ENCODE data around the gene WDR88.
A peak's percentile ranks its signal among the peaks of the same experiment; 100 is the strongest.

The WDR88 gene

GRCh38 chr19:33199441-33200265 lies 67.7 kb downstream of the WDR88 start:
- TF ChIP-seq CTCF (IDR thresholded peaks at IDR 0.05; ENCODE audit: insufficient read depth, low read length) (no peak), REST (IDR thresholded peaks at IDR 0.05; ENCODE audit: insufficient replicate concordance, low read depth) (no peak), SPI1 (IDR thresholded peaks at IDR 0.05; ENCODE audit: borderline replicate concordance, low read depth) (peak; percentile 7; the same call in 1 of the 2 replicates), GABPA (IDR thresholded peaks at IDR 0.05; ENCODE audit: low read depth) (0 out of 2 replicates have a peak, but pooled peaks have one; percentile 45), POLR2AphosphoS5 (IDR thresholded peaks at IDR 0.05; ENCODE audit: low read depth) (peak; percentile 86)
- Histone ChIP-seq H3K4me3 (replicated peaks; ENCODE audit: insufficient read depth, low read length) (no peak overlapping the region), H3K27me3 (ENCODE audit: insufficient read depth, poor library complexity, severe bottlenecking) (no peaks in the 10 kb centered on the region), H3K27ac (replicated peaks) (peak overlapping the region; percentile 98)
- DNase-seq (ENCODE audit: low read depth in 1 of 2, low spot score in 1 of 2), result peak in 1 of 2 experiments; percentile 98

DNA sequence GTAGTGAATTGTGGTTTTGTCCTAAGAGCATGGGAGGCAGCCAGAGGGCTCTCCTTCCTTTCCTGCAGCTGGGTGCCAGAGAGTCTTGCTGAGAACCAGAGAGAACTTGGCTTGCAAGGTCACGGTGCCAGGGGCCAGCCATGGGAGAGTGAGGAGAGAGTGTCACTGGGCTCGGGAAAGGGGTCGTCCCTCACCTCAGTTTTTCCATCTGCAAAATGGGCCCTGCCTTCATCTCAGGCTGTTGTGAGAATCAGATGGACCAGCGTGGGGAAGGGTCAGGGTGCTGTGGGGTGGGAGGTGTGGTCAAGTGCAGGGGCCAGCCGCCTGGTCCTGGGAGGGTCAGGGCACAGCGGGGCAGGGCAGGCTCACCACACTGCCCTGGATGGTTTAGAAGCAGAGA lies 69.6 kb downstream of the WDR88 start:
- TF ChIP-seq REST (IDR thresholded peaks at IDR 0.05; ENCODE audit: insufficient replicate concordance, low read depth) (no peak), CTCF (IDR thresholded peaks at IDR 0.05; ENCODE audit: insufficient read depth, low read length) (no peak), SPI1 (IDR thresholded peaks at IDR 0.05; ENCODE audit: borderline replicate concordance, low read depth) (no peak), GABPA (IDR thresholded peaks at IDR 0.05; ENCODE audit: low read depth) (no peak), POLR2AphosphoS5 (IDR thresholded peaks at IDR 0.05; ENCODE audit: low read depth) (no peak; the same call in 1 of the 2 replicates)
- peak in 1 of 2 experiments; percentile 26 for DNase-seq (ENCODE audit: low read depth in 1 of 2, low spot score in 1 of 2)
- Histone ChIP-seq H3K27ac (replicated peaks) (peak overlapping the region; percentile 98), H3K27me3 (ENCODE audit: insufficient read depth, poor library complexity, severe bottlenecking) (no peaks in the 10 kb centered on the region), H3K4me3 (replicated peaks; ENCODE audit: insufficient read depth, low read length) (no peak overlapping the region)

DNA sequence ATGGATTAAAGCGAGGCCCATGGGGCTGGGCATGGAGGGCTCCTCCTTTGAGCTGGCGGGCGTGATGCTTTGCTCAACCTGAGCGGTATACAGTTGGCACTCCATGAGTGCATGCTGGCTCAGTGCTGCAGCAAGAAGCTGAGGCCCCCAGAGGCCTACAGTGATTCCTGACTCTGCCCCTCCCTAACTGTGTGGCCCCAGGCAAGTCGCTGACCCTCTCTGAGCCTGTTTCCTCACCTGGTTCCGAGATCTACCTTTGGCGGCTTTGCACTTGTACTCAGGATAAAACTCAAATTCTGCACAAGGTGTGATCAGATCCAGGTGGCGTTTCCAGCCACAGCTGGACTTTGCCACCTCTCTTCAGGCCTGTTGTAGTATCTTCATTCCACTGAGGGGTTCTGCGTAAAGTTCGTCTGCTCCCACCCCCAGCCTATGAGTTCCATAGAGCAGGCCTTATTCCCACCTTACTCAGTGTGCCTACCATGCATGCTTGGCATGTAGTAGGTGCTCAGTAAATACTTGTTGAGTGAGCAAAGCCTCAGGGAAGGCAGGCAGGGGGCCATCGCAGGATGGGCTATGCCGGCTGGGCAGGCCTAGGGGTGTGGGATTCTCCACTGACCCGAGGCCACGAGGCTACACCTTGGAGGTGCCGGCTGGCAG lies 70.1 kb downstream of the WDR88 start:
- TF ChIP-seq SPI1 (IDR thresholded peaks at IDR 0.05; ENCODE audit: borderline replicate concordance, low read depth) (no peak), POLR2AphosphoS5 (IDR thresholded peaks at IDR 0.05; ENCODE audit: low read depth) (no peak), CTCF (IDR thresholded peaks at IDR 0.05; ENCODE audit: insufficient read depth, low read length) (no peak), GABPA (IDR thresholded peaks at IDR 0.05; ENCODE audit: low read depth) (no peak), REST (IDR thresholded peaks at IDR 0.05; ENCODE audit: insufficient replicate concordance, low read depth) (no peak)
- no peaks in the 10 kb centered on the region for H3K27me3 ChIP-seq (ENCODE audit: insufficient read depth, poor library complexity, severe bottlenecking)
- no peak for DNase-seq (ENCODE audit: low read depth in 1 of 2, low spot score in 1 of 2)
- peak overlapping the region; percentile 98 for H3K27ac ChIP-seq (replicated peaks)
- H3K4me3 ChIP-seq (replicated peaks; ENCODE audit: insufficient read depth, low read length), result no peak overlapping the region
